Fibroblast of villous mesenchyme (primary cell): ENCODE results near the gene APOC3. TPM values are rescaled to one million over a fixed set of nuclear protein-coding genes. Genes with fewer than 3 reads are reported as not detected.

Experiments
- DNase-seq: peaks from one replicate; pipeline ENCODE4 v3.0.0-alpha.2; 2010; ENCODE audit warnings: low read depth
- H3K4me3 ChIP-seq: 2 replicates; pipeline ENCODE4 v1.5.1; 2011; ENCODE audit warnings: low read depth, mild to moderate bottlenecking, low read length
- CTCF ChIP-seq: IDR thresholded peaks from 2 replicates; pipeline ENCODE4 v1.5.1; 2012; ENCODE audit warnings: low read depth, mild to moderate bottlenecking, low read length; ENCODE audit not compliant: insufficient read depth
- total RNA-seq: library from RNA; depleted of rRNA; stranded (reverse); fragments of >200 nt; gene quantifications from 2 replicates; pipeline ENCODE4 v1.2.3, GENCODE V29; 2012

APOC3 gene
- total RNA-seq, 1 donor: not detected

GRCh38 chr11:116813781-116814471, 15.8 kb upstream of the APOC3 start:
- H3K4me3 ChIP-seq: no peak overlapping the region
- no peak for DNase-seq
- TF ChIP-seq CTCF: no peak

- TF ChIP-seq CTCF: no peak
- no peak for DNase-seq
- no peak overlapping the region for H3K4me3 ChIP-seq
Measured at GRCh38 chr11:116814502-116814901, 15.2 kb upstream of the APOC3 start.

GRCh38 chr11:116819049-116819448, 10.7 kb upstream of the APOC3 start:
- no peak for TF ChIP-seq CTCF
- no peak for DNase-seq
- no peak overlapping the region for H3K4me3 ChIP-seq

GRCh38 chr11:116821050-116821918, 8.4 kb upstream of the APOC3 start:
- no peak for DNase-seq
- no peak overlapping the region for H3K4me3 ChIP-seq
- TF ChIP-seq CTCF: no peak

GRCh38 chr11:116822575-116822974, 7.1 kb upstream of the APOC3 start:
- no peak for DNase-seq
- no peak overlapping the region for H3K4me3 ChIP-seq
- TF ChIP-seq CTCF: no peak

GRCh38 chr11:116823031-116823843, 6.5 kb upstream of the APOC3 start, which contains the start of gene APOA4:
TSS of gene APOA4 (minus strand) at chr11:116823304. CDS start at chr11:116823191, 113 bp downstream.
- DNase-seq: no peak
- TF ChIP-seq CTCF: no peak
- H3K4me3 ChIP-seq: no peak within 1 kb of the TSS
